ENCODE results near the gene CD93.

CD93 gene

DNA sequence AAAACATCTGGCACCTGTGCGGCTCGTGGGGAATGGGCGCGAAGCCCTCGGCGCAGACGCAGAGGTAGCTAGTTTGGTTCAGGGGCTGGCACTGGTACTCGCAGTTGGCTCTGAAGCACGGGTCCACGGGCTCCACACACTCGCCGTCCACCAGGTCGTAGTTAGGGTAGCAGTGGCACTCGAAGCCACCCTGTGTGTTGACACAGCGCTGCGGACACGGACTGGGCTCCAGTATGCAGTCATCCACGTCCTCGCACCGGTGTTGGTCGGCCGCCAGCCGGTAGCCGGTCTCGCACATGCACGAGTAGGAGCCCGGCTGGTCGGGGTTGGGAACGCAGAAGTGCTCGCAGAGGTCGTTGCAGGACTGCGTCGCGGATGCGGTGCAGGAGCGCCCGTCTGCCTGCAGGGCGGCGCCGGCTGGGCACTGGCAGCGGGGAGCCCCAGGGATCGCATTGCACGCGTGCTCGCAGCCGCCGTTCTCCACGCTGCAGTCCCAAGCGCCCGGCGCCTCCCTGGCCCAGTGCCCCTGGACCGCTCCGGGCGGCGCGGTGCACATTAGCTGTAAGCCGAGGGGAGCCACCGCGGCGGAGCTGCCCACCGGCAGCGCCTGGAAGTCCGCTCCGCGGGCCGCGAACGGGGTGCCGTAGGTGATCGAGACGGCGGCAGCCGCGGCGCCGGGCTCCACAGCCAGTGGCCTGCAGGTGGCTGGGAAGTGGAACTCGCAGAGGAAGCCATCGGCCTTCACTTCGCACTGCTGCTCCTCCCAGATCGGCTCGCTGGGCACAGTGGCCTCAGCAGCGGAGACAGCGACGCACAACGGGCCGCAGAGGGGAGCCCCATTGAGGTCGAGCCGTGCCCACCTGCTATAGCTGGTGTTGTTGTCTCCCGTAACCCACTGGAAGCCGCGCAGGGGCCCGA lies 37.6 kb downstream of the CD93 start (continued):
- TF ChIP-seq TCF4 (CRISPR knock-in tag; IDR thresholded peaks at IDR 0.05; ENCODE audit: borderline replicate concordance) = no peak

DNA sequence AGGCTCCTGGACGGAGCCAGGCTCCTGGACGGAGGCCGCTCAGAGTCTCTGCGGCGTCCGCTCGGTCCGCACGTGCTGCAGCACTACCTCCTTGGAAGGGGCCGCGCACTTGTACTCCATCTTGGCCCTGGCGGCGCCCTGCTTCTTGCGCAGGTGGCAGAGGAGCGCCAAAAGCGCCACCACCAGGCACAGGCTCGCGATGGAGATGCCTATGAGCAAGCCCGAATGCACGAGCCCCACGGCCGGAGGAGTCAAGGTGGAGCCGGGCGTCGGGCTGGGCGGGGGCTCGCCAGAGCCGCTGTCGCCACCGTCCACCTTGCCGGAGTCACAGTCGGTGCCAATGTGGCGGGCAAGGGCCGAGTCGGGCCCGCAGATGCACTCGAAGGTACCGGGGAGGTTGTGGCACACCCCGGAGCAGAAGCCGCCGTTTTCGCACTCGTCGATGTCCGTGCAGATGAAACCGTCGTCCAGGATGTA lies 38.3 kb downstream of the CD93 start:
- no peak for ATAC-seq

DNA sequence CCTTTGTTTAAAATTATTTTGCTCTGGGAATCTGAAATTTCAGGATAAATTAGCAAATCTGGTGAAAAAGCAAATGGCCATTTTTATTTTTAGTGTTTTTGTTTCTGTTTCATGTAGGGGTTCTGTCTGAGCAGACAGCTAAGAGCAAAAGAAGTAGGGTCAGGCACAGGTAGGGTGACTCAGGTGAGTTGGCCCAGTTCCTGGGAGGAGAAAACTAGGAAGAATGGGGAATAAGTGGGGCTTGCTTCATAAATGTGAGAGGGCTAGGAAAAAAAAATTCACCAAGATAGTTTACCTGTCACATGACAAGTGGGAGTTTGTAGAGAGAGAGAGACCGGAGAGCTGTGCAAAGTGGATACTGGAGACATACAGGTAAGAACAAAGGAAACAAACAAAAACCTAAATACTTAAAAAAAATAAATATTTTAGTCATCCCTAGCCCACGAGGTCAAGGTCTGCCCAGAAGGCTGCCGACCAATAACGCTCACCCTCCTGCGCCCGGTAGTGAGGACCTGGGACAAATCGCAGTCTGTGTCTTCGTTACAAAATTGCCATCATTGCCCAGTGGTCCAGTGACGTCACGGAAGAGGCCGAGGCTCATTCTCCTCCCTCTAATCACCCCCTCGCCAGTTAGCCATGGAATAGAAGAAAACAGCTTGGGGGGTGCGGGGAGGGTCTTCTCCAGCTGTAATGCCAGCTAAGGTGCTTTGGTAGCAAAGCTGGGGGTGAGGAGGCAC lies 39.0 kb downstream of the CD93 start:
- no peak for TF ChIP-seq CSDC2 (CRISPR knock-in tag; IDR thresholded peaks at IDR 0.05)
- no peak for TF ChIP-seq ZNF8 (CRISPR knock-in tag; IDR thresholded peaks at IDR 0.05)
- TF ChIP-seq ZNF565 (CRISPR knock-in tag; conservative IDR thresholded peaks at IDR 0.05; ENCODE audit: low read depth) = no peak
- TF ChIP-seq OSR1 (CRISPR knock-in tag; IDR thresholded peaks at IDR 0.05) = no peak

More for the DNA sequence above, 38.3 kb downstream of the CD93 start:
- no peak for TF ChIP-seq ISL1 (CRISPR knock-in tag; IDR thresholded peaks at IDR 0.05)
- no peak for TF ChIP-seq SNAI2 (CRISPR knock-in tag; IDR thresholded peaks at IDR 0.05)
- TF ChIP-seq, protein P1, sequence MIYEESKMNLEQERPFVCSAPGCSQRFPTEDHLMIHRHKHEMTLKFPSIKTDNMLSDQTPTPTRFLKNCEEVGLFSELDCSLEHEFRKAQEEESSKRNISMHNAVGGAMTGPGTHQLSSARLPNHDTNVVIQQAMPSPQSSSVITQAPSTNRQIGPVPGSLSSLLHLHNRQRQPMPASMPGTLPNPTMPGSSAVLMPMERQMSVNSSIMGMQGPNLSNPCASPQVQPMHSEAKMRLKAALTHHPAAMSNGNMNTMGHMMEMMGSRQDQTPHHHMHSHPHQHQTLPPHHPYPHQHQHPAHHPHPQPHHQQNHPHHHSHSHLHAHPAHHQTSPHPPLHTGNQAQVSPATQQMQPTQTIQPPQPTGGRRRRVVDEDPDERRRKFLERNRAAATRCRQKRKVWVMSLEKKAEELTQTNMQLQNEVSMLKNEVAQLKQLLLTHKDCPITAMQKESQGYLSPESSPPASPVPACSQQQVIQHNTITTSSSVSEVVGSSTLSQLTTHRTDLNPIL (CRISPR knock-in tag; IDR thresholded peaks at IDR 0.05; ENCODE audit: low read depth) = no peak
- no peak for TF ChIP-seq ZFP3 (CRISPR knock-in tag; IDR thresholded peaks at IDR 0.05)
- TF ChIP-seq, protein P2, sequence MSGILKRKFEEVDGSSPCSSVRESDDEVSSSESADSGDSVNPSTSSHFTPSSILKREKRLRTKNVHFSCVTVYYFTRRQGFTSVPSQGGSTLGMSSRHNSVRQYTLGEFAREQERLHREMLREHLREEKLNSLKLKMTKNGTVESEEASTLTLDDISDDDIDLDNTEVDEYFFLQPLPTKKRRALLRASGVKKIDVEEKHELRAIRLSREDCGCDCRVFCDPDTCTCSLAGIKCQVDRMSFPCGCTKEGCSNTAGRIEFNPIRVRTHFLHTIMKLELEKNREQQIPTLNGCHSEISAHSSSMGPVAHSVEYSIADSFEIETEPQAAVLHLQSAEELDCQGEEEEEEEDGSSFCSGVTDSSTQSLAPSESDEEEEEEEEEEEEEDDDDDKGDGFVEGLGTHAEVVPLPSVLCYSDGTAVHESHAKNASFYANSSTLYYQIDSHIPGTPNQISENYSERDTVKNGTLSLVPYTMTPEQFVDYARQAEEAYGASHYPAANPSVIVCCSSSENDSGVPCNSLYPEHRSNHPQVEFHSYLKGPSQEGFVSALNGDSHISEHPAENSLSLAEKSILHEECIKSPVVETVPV (CRISPR knock-in tag; IDR thresholded peaks at IDR 0.05) = no peak
- no peak for TF ChIP-seq ESRRG (CRISPR knock-in tag; IDR thresholded peaks at IDR 0.05)
- no peak for TF ChIP-seq ZNF70 (CRISPR knock-in tag; IDR thresholded peaks at IDR 0.05)
- TF ChIP-seq RARB (CRISPR knock-in tag; IDR thresholded peaks at IDR 0.05) = no peak
- TF ChIP-seq ZFP30 (CRISPR knock-in tag; IDR thresholded peaks at IDR 0.05) = no peak
- TF ChIP-seq OSR1 (CRISPR knock-in tag; IDR thresholded peaks at IDR 0.05) = no peak
- TF ChIP-seq, protein P3, sequence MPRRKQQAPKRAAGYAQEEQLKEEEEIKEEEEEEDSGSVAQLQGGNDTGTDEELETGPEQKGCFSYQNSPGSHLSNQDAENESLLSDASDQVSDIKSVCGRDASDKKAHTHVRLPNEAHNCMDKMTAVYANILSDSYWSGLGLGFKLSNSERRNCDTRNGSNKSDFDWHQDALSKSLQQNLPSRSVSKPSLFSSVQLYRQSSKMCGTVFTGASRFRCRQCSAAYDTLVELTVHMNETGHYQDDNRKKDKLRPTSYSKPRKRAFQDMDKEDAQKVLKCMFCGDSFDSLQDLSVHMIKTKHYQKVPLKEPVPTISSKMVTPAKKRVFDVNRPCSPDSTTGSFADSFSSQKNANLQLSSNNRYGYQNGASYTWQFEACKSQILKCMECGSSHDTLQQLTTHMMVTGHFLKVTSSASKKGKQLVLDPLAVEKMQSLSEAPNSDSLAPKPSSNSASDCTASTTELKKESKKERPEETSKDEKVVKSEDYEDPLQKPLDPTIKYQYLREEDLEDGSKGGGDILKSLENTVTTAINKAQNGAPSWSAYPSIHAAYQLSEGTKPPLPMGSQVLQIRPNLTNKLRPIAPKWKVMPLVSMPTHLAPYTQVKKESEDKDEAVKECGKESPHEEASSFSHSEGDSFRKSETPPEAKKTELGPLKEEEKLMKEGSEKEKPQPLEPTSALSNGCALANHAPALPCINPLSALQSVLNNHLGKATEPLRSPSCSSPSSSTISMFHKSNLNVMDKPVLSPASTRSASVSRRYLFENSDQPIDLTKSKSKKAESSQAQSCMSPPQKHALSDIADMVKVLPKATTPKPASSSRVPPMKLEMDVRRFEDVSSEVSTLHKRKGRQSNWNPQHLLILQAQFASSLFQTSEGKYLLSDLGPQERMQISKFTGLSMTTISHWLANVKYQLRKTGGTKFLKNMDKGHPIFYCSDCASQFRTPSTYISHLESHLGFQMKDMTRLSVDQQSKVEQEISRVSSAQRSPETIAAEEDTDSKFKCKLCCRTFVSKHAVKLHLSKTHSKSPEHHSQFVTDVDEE (CRISPR knock-in tag; IDR thresholded peaks at IDR 0.05) = no peak
- TF ChIP-seq, protein P4, sequence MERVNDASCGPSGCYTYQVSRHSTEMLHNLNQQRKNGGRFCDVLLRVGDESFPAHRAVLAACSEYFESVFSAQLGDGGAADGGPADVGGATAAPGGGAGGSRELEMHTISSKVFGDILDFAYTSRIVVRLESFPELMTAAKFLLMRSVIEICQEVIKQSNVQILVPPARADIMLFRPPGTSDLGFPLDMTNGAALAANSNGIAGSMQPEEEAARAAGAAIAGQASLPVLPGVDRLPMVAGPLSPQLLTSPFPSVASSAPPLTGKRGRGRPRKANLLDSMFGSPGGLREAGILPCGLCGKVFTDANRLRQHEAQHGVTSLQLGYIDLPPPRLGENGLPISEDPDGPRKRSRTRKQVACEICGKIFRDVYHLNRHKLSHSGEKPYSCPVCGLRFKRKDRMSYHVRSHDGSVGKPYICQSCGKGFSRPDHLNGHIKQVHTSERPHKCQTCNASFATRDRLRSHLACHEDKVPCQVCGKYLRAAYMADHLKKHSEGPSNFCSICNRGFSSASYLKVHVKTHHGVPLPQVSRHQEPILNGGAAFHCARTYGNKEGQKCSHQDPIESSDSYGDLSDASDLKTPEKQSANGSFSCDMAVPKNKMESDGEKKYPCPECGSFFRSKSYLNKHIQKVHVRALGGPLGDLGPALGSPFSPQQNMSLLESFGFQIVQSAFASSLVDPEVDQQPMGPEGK (CRISPR knock-in tag; IDR thresholded peaks at IDR 0.05; ENCODE audit: borderline replicate concordance) = no peak
- TF ChIP-seq ZNF8 (CRISPR knock-in tag; IDR thresholded peaks at IDR 0.05) = no peak
- TF ChIP-seq BACH2 (CRISPR knock-in tag; IDR thresholded peaks at IDR 0.05; ENCODE audit: borderline replicate concordance) = no peak
- no peak for TF ChIP-seq TOX (CRISPR knock-in tag; IDR thresholded peaks at IDR 0.05; ENCODE audit: borderline replicate concordance)

DNA sequence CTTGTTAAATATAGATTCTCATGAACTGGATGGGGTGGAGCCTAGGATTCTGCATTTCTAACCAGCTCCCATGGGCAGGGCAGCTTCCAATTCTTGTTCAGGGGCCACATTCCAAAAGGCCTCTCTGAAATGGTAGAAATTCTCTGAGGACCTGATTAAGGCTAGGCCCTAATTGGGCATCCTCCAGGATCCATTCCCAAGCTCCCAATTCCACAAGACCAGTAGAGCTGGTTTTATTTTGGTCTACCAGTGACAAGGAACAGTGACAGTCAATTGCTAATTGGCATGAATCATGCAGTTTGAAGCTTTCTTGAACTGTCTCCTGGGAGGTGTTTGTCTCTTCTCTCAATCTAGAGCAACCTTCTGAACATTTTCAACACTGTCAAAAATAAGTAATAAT lies 39.7 kb downstream of the CD93 start:
- TF ChIP-seq OSR1 (CRISPR knock-in tag; IDR thresholded peaks at IDR 0.05) = no peak
- TF ChIP-seq, protein P5, sequence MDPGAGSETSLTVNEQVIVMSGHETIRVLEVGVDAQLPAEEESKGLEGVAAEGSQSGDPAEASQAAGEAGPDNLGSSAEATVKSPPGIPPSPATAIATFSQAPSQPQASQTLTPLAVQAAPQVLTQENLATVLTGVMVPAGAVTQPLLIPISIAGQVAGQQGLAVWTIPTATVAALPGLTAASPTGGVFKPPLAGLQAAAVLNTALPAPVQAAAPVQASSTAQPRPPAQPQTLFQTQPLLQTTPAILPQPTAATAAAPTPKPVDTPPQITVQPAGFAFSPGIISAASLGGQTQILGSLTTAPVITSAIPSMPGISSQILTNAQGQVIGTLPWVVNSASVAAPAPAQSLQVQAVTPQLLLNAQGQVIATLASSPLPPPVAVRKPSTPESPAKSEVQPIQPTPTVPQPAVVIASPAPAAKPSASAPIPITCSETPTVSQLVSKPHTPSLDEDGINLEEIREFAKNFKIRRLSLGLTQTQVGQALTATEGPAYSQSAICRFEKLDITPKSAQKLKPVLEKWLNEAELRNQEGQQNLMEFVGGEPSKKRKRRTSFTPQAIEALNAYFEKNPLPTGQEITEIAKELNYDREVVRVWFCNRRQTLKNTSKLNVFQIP (CRISPR knock-in tag; IDR thresholded peaks at IDR 0.05; ENCODE audit: borderline replicate concordance, low read depth) = no peak
- no peak for TF ChIP-seq ZNF8 (CRISPR knock-in tag; IDR thresholded peaks at IDR 0.05)
- no peak for TF ChIP-seq BACH2 (CRISPR knock-in tag; IDR thresholded peaks at IDR 0.05; ENCODE audit: borderline replicate concordance)
- no peak for TF ChIP-seq TOX (CRISPR knock-in tag; IDR thresholded peaks at IDR 0.05; ENCODE audit: borderline replicate concordance)
- TF ChIP-seq ZNF70 (CRISPR knock-in tag; IDR thresholded peaks at IDR 0.05) = no peak
- TF ChIP-seq TCF4 (CRISPR knock-in tag; IDR thresholded peaks at IDR 0.05; ENCODE audit: borderline replicate concordance) = no peak
- TF ChIP-seq SNAI2 (CRISPR knock-in tag; IDR thresholded peaks at IDR 0.05) = no peak
- ATAC-seq = no peak

More for the DNA sequence above, 39.0 kb downstream of the CD93 start:
- no peak for ATAC-seq
